DOHH2 (cell line): ENCODE results near the gene KIRREL3.

ENCODE experiments used
- EZH2phosphoT487 ChIP-seq: fragments of 200-600 bp; sonication (generic); IDR thresholded peaks from 2 replicates; pipeline ENCODE4 v1.6.1; 2017; ENCODE audit warnings: borderline replicate concordance, mild to moderate bottlenecking, antibody characterized with exemption, low read length, moderate library complexity, mixed read lengths
- TF ChIP-seq, protein P1 (sequence below): fragments of 200-600 bp; sonication (generic); IDR thresholded peaks from one replicate; pipeline ENCODE4 v1.5.1; 2014; ENCODE audit warnings: antibody characterized with exemption, mild to moderate bottlenecking, low read depth, low read length; ENCODE audit not compliant: poor library complexity, severe bottlenecking

DNA sequence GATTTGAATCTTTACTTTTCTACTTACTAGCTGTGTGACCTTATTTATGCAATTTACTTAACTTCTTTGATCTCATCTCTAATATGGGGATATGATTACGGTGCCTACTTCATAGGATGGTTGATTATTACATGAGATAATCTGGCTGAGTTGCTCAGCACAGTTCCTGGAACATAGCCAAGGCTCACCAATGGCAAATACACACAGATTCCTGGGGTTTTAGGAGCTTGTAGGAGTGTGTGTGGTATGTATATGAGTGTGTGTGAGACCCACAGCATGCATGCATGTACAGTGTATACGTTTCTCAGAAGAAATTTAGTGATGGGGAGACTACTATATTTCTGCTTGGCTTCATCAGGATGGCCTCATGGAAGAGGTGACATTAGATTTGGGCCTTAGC lies 256.9 kb downstream of the KIRREL3 start:
- TF ChIP-seq, protein P1, sequence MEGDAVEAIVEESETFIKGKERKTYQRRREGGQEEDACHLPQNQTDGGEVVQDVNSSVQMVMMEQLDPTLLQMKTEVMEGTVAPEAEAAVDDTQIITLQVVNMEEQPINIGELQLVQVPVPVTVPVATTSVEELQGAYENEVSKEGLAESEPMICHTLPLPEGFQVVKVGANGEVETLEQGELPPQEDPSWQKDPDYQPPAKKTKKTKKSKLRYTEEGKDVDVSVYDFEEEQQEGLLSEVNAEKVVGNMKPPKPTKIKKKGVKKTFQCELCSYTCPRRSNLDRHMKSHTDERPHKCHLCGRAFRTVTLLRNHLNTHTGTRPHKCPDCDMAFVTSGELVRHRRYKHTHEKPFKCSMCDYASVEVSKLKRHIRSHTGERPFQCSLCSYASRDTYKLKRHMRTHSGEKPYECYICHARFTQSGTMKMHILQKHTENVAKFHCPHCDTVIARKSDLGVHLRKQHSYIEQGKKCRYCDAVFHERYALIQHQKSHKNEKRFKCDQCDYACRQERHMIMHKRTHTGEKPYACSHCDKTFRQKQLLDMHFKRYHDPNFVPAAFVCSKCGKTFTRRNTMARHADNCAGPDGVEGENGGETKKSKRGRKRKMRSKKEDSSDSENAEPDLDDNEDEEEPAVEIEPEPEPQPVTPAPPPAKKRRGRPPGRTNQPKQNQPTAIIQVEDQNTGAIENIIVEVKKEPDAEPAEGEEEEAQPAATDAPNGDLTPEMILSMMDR, result no peak
- no peak for TF ChIP-seq EZH2phosphoT487
